ENCODE data around the gene RANBP17.

RANBP17 gene

GRCh38 chr5:171251519-171251918, 389.7 kb downstream of the RANBP17 start:
- Mint-ChIP-seq H3K27ac (no peak overlapping the region), H3K9me3 (peaks cover 53% of the 10 kb centered on the region), H3K4me1 (no peaks in the 10 kb centered on the region), H3K36me3 (ENCODE audit: low read depth) (peaks cover 53% of the 10 kb centered on the region), H3K4me3 (no peak overlapping the region), H3K27me3 (ENCODE audit: low read depth, poor library complexity) (no peaks in the 10 kb centered on the region)
- DNase-seq: no peak
- TF ChIP-seq CTCF (IDR thresholded peaks at IDR 0.05): no peak

DNA sequence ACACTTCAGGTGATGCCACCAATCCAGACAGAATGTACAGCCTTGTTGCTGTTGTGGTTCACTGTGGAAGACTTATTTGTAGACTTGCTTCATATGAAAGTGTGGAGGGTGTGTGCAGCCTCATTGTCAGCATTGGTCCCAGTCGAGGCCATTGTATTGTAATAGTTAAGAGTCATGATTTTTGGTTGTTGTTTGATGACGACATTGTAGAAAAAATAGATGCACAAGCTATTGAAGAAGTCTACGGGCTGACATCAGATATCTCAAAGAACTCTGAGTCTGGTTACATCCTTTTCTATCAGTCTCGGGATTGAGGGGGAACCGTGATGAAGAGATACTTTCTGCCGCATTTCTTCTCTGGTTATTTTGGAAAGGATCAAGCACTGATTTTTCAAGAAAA, 390.9 kb downstream of the RANBP17 start:
- Mint-ChIP-seq H3K36me3 (ENCODE audit: low read depth) (peaks cover 43% of the 10 kb centered on the region), H3K4me1 (no peaks in the 10 kb centered on the region), H3K9me3 (peaks cover 47% of the 10 kb centered on the region)

GRCh38 chr5:171258737-171259415, 397.1 kb downstream of the RANBP17 start:
- no peaks in the 10 kb centered on the region for H3K9me3 Mint-ChIP-seq
- H3K27me3 Mint-ChIP-seq (ENCODE audit: low read depth, poor library complexity): no peaks in the 10 kb centered on the region
- no peaks in the 10 kb centered on the region for H3K4me1 Mint-ChIP-seq
- H3K4me3 Mint-ChIP-seq: no peak overlapping the region
- H3K36me3 Mint-ChIP-seq (ENCODE audit: low read depth): no peaks in the 10 kb centered on the region
- no peak for DNase-seq
- no peak for TF ChIP-seq CTCF (IDR thresholded peaks at IDR 0.05)
- H3K27ac Mint-ChIP-seq: no peak overlapping the region

More for the DNA sequence above, 390.9 kb downstream of the RANBP17 start:
- no peak for TF ChIP-seq CTCF (IDR thresholded peaks at IDR 0.05)
- Mint-ChIP-seq H3K4me3 (no peak overlapping the region), H3K27me3 (ENCODE audit: low read depth, poor library complexity) (no peaks in the 10 kb centered on the region), H3K27ac (no peak overlapping the region)
- DNase-seq: no peak

GRCh38 chr5:171261361-171261760, 399.5 kb downstream of the RANBP17 start:
- no peak for DNase-seq
- Mint-ChIP-seq H3K27ac (no peak overlapping the region), H3K27me3 (ENCODE audit: low read depth, poor library complexity) (no peaks in the 10 kb centered on the region), H3K9me3 (no peaks in the 10 kb centered on the region), H3K36me3 (ENCODE audit: low read depth) (no peaks in the 10 kb centered on the region), H3K4me3 (no peak overlapping the region), H3K4me1 (no peaks in the 10 kb centered on the region)
- TF ChIP-seq CTCF (IDR thresholded peaks at IDR 0.05): no peak

- no peak overlapping the region for H3K4me3 Mint-ChIP-seq
- DNase-seq: no peak
- no peaks in the 10 kb centered on the region for H3K9me3 Mint-ChIP-seq
Measured at GRCh38 chr5:171261904-171262303, 400.1 kb downstream of the RANBP17 start.

More at GRCh38 chr5:171261904-171262303, 400.1 kb downstream of the RANBP17 start:
- Mint-ChIP-seq H3K36me3 (ENCODE audit: low read depth) (no peaks in the 10 kb centered on the region), H3K4me1 (no peaks in the 10 kb centered on the region), H3K27me3 (ENCODE audit: low read depth, poor library complexity) (no peaks in the 10 kb centered on the region), H3K27ac (no peak overlapping the region)
- no peak for TF ChIP-seq CTCF (IDR thresholded peaks at IDR 0.05)

Measured in nephron progenitor cell (in vitro differentiated cells).